ENCODE results near the gene ATP2A3.

GRCh38 chr17:3903881-3904290 is 60.4 kb downstream of the ATP2A3 start:
- no peak for TF ChIP-seq EZH2 (IDR thresholded peaks at IDR 0.05)
- no peak for TF ChIP-seq POLR2AphosphoS5 (IDR thresholded peaks at IDR 0.05; ENCODE audit: borderline replicate concordance, low read depth, low read length)
- no peak for TF ChIP-seq FOXP2 (optimal IDR thresholded peaks at IDR 0.05; ENCODE audit: control extremely low read depth, extremely low read length, insufficient read depth)
